HG03575 (cell line): Measurements from ENCODE around the gene ADGRD2.

Experiments
- ATAC-seq: cut with Tn5 transposase; IDR thresholded peaks from one replicate; pipeline ENCODE4 v1.9.1; 2021; ENCODE audit not compliant: unreplicated experiment, insufficient number of reproducible peaks, low FRiP score; ENCODE audit errors: extremely low read depth

Gene ADGRD2

DNA sequence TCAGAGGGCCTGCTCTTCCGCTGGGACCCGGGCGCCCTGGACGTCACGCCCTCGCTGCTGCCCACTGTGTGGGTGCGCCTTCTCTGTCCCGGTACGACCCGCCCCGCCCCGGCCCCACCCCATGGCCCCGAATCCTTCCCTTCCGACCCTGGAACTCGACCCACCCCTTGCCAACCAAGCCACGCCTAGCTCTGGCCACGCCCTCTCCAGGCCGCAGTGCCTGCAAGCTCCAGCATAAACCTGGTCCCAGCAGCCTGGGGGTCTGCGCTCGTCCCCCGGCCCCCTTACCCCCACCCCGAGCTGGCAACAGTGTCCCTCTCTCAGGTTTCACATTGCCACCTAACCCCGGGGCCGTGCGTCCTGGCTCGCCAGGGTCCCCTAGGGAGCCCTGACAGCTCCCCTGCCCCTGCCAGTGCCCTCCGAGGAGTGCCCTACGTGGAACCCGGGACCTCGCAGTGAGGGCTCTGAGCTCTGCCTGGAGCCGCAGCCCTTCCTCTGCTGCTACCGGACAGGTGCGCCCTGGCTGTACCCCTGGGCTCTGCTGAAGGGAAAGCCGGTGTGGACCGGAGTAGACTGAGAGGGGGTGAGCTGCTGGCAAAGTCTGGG lies 3.4 kb downstream of the ADGRD2 start:
- ATAC-seq = no peak

DNA sequence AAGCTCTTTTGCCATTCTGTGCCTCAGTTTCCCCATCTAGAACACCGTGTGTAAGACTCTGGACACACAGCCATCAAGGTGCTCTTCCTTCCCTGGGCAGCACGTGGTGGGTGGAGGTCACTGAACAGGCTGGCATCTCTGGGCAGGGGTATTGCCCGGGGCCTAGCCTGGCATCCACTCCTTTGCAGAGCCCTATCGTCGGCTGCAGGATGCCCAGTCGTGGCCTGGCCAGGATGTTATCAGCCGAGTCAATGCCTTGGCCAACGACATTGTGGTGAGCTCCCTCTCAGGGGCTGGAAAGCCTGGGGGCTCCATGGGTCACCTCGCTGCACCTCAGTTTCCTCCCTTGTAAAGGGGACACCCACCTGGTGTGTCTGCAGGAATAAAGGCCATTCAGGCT lies 4.0 kb downstream of the ADGRD2 start:
- no peak for ATAC-seq

- no peak for ATAC-seq
Measured at GRCh38 chr9:124454791-124455443, 4.7 kb downstream of the ADGRD2 start.

- no peak for ATAC-seq
Measured at GRCh38 chr9:124455820-124456219, 5.6 kb downstream of the ADGRD2 start.

DNA sequence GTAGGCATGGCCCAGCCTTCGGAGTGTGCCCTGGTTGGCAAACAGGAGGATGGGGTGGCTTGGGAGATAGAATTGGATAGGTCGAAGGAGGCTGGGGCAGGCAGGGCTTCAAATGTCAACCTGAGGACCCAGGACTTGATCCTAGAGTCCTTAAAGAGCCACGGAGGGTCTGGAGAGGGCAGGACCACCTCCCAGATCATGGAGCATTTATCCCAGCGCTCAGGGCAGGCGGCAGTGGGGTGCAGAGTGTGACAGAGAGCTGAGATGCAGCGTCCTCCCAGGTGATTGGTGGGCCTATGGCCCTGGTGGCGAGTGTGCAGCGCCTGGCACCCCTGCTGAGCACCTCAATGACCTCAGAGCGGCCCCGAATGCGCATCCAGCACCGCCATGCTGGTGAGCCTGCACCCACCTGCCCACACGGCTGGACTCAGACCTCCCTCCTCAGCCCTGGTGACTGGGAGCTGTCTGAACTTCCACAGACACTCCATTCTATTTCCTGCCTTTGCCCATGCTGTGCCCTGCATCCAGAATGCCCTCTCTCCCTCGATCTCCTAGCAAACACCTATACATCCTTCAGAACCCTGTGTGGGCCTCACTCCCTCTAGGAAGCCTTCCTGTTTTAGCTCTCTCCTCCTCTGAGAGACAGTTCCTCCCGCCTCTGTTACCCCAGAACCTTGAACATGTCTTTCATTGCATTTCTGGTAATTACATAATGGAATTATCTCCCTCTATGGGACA lies 6.3 kb downstream of the ADGRD2 start:
- ATAC-seq = no peak

DNA sequence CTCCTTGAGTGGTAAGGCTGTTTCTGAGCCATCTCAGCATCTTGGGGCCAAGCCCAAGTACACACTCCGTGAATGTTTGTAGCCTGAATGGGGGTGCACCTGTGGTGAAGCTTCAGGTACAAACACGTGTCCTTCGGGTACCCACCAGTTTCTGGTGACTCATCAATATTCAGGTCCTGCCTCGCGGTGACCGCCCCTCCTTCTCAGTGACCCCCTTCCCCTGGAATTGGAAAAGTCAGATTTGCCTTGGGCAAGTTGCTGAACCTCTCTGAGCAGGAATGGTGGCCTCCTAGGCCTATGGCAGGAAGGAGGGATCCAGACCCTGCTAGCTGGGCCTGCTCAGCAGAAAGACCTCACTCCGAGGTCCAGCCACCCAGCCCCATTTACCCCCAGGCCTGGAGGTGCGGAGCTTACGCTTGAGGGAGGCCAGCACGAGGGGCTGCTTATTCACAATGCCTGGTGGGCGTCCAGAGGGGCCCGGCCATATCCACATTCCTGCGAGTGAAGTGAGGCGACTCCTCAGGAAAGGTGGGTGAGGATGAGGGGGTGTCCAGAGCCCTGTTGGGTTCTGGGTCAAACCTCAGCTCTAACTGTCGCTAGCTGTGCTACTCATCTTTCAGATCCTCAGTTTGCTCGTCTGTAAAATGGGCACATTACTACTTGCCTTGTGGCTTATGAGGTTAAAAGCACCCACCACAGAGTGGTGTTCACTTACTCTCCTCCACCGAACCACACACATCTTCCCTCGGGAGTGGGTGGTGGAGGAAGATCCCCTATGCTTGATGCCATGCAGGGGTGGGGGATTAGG lies 7.0 kb downstream of the ADGRD2 start:
- ATAC-seq = no peak

DNA sequence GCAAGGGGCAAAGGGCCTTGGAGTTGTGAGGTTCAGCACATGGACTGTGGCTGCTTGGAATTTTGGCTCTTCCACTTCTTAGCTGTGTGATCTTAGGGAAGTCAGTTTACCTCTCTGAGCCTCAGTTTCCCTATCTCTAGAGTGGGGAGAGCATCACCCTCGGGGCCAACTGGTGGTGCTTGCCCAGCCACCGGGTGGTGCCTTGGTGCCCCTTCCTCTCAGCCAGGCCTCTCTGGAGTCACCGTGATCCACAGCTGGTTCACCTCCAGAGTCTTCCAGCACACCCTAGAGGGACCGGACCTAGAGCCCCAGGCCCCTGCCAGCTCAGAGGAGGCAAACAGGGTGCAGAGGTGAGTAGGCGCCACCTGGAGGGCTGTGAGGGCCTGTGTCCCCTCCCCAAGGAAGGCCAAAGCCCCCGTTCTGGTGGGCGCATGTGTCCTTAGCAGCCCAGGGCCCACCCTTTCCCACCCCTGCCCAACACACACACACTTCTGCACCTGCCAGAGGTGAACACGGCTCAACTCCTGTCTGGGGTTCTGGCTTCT lies 7.7 kb downstream of the ADGRD2 start:
- no peak for ATAC-seq

DNA sequence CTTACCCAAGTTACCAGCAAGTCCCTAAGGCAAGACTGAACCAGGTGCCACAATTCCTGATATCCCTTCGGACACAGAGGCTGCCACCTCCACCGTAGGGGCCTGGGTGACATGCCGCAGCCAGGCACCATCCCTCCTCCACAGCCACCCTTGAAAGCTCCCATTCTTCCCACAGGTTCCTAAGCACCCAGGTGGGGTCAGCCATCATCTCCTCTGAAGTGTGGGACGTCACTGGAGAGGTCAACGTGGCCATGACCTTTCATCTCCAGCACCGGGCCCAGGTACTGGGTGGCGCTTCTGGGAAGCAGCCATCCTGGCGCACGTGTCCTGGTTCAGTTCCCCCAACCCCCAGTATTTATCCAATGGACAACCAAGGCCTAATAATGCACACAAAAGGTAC lies 8.2 kb downstream of the ADGRD2 start:
- ATAC-seq = no peak

- ATAC-seq = no peak
Measured at GRCh38 chr9:124462739-124463138, 12.5 kb downstream of the ADGRD2 start.

DNA sequence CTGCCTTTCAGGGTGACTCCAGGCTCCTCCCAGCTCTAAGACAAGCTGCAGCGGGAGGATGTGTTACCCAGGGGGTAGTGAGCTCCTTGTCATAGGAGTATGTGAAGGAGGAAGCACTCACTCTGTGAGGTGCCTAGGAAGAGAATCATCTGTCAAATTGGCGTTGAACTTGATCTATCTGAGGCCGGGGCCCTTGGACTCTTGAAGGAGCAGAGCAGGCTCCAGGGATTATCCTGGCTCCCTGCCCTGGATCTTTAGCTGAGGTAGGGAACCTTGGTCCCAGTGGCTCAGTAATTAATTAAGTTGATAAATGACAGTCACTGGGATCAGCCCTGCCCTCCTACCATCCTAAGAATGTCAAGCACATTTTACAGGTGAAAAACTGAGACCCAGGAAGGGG lies 15.5 kb downstream of the ADGRD2 start:
- no peak for ATAC-seq

- no peak for ATAC-seq
Measured at GRCh38 chr9:124467410-124468060, 17.3 kb downstream of the ADGRD2 start.

DNA sequence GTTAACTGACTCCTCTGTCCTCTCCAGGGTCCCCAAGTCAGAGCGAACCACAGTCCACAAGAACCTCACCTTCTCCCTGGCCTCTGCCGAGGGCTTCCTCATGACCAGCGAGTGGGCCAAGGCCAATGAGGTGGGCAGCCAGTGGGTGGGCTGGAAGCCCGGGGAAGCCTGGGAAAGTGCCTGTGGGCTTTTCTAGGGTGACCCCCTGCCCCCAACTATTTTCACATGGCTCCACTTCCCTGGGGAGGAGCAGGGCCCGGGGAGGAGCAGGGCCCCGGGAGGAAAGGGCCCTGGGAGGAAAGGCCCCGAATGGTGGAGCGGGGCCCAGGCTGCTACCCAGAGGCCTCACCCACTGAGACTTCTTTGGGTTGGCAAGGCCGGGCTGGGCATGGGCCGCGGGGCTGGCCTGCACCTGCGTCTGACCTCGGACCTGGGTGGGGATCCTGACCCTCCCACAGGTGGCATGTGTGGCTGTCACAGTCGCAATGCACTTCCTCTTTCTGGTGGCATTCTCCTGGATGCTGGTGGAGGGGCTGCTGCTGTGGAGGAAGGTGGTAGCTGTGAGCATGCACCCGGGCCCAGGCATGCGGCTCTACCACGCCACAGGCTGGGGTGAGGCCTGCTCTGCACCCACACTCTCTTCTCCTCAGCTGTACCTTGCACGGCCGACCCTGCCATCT lies 17.9 kb downstream of the ADGRD2 start:
- ATAC-seq = no peak

- ATAC-seq = no peak
Measured at GRCh38 chr9:124469011-124469832, 19.0 kb downstream of the ADGRD2 start.

- no peak for ATAC-seq
Measured at GRCh38 chr9:124470306-124470705, 20.1 kb downstream of the ADGRD2 start.

DNA sequence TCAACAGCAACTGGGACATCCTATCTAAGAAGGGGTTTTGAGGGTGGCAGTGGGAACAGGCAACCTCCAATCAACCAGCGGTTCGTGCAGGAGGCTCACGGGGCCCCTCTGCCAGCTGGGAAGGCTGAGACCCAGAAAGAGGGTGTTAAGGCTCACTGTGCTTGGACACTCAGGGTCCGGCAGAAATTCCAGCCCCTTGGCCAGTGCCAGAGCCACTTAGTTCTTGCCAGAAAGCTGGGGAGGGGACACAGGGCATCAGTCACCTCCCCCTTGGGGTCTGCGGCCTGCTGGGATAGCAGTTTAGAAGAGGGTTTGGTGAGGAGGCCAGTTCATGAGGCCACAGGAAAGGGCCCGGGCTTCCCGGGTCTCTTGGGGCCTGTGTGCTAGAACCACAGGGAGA lies 20.5 kb downstream of the ADGRD2 start:
- ATAC-seq = no peak

- no peak for ATAC-seq
Measured at GRCh38 chr9:124471761-124472160, 21.5 kb downstream of the ADGRD2 start.

GRCh38 chr9:124472770-124473169 lies 22.5 kb downstream of the ADGRD2 start:
- no peak for ATAC-seq

GRCh38 chr9:124473310-124473709 lies 23.1 kb downstream of the ADGRD2 start:
- no peak for ATAC-seq
